ENCODE measurements around the gene CLIP1.
"Not testable (repeated sequence)": the region's sequence is repeated elsewhere in the genome, so short reads cannot be mapped to it uniquely, and the experiment has no call there.

Gene CLIP1

DNA sequence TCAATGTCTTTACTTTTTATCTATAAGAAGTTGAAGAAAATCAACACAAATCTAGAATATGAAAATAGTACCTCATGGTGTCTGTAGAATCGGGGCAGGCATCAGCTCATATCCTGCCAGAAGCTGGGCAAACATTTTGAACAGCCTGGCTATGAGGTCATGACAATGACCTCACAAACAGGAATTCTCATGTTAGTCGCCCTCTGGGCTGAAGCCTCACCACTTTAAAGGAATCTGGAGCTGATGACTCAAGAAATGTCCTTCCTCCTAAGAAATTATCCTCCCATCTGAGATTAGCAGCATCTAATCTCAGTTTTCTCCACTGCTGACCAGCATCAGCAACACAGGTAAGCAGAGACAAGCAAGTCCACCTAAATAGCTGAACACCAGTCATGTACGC lies 27.1 kb downstream of the CLIP1 start:
- DNase-seq (no peak), ATAC-seq (no peak)

GRCh38 chr12:122394626-122395194 lies 27.8 kb downstream of the CLIP1 start:
- no peak for DNase-seq

DNA sequence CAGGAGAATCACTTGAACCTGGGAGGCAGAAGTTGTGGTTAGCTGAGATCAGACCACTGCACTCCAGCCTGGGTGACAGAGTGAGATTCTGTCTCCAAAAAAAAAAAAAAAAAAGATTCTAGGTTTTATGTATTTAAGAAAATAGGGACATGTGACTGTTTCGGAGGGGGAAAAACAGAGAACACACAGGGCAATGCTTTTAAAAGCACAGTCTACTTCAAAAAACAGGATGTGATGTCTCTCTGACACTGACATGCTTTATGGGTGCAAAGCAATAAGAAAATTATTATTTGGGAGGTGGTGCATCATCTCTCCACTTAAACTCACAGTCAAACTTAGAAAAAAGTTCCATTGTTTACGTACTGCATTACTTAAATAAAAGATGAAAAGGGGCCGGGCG lies 28.7 kb downstream of the CLIP1 start:
- DNase-seq (no peak), ATAC-seq (no peak)

More at GRCh38 chr12:122394626-122395194, 27.8 kb downstream of the CLIP1 start:
- no peak for ATAC-seq

GRCh38 chr12:122392411-122392810 lies 30.1 kb downstream of the CLIP1 start:
- DNase-seq (no peak), ATAC-seq (no peak)

GRCh38 chr12:122389677-122390076 lies 32.8 kb downstream of the CLIP1 start:
- DNase-seq (no peak), ATAC-seq (no peak)

GRCh38 chr12:122387887-122388286 lies 34.6 kb downstream of the CLIP1 start:
- DNase-seq (no peak), ATAC-seq (no peak)

GRCh38 chr12:122385171-122386016 lies 37.1 kb downstream of the CLIP1 start:
- DNase-seq (no peak), ATAC-seq (no peak)

DNA sequence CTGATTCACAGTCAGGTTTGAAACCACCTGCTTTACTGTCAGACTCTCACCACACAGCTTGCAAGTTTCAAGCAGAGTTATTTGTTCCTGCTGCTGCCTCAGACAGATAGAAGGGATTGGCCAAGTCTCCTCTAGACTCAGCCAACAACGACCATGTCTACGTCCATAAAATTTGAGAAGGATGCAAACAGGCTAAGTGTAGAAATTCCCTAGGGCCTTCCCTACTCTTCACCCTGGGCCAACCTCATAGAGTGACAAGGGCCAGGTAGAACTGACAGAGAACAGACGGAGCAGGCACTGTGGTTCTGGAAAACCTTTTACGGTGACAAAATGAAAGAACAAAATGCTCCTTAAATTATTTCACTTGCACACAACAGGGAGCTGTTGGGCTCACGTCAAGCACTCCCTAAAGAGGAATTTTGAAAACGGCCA lies 39.5 kb downstream of the CLIP1 start:
- DNase-seq (no peak), ATAC-seq (no peak)

DNA sequence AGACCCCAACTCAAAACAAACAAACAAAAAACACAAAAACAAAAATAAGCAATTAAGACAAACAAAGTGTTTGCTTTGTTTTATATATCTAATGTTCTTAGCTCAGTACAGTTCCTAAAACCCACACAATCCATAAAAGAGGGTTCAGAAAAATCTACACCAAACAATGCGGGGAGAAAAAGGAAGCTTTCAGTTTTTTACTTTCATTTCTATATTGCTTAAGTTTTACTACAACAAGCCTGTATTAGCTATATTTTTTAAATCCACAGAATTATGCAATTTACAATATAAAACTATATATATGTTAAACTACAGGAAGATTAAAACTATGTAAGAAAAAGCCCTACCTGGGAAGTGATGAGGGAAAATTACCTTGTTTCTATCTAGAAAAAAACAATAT lies 41.4 kb downstream of the CLIP1 start:
- no peak for DNase-seq
- no peak for ATAC-seq

GRCh38 chr12:122376751-122377150 lies 45.7 kb downstream of the CLIP1 start:
- ATAC-seq, DNase-seq: not testable (repeated sequence)

- no peak for DNase-seq
- no peak for ATAC-seq
These were observed 47.8 kb downstream of the CLIP1 start for GRCh38 chr12:122374707-122375106.

- ATAC-seq (no peak), DNase-seq (no peak)
These were observed 50.9 kb downstream of the CLIP1 start for GRCh38 chr12:122371475-122372045.

GRCh38 chr12:122368361-122369073 lies 54.0 kb downstream of the CLIP1 start:
- no peak for DNase-seq
- ATAC-seq: no peak

DNA sequence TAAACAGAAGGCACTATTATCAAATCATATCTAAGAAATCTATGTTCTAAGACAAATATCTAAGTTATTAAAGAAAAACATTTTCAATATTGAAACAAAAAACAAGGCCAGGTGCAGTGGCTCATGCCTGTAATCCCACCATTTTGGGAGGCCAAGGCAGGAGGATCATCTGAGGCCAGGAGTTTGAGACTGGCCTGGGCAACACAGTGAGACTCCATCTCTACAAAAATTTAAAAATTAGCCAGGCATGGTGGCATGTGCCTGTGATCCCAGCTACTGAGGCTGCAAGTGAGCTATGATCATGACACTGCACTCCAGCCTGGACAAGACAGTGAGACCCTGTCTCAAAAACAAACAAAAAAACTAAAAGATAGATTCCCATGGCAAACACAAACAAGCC lies 54.8 kb downstream of the CLIP1 start:
- DNase-seq, ATAC-seq: not testable (repeated sequence)

DNA sequence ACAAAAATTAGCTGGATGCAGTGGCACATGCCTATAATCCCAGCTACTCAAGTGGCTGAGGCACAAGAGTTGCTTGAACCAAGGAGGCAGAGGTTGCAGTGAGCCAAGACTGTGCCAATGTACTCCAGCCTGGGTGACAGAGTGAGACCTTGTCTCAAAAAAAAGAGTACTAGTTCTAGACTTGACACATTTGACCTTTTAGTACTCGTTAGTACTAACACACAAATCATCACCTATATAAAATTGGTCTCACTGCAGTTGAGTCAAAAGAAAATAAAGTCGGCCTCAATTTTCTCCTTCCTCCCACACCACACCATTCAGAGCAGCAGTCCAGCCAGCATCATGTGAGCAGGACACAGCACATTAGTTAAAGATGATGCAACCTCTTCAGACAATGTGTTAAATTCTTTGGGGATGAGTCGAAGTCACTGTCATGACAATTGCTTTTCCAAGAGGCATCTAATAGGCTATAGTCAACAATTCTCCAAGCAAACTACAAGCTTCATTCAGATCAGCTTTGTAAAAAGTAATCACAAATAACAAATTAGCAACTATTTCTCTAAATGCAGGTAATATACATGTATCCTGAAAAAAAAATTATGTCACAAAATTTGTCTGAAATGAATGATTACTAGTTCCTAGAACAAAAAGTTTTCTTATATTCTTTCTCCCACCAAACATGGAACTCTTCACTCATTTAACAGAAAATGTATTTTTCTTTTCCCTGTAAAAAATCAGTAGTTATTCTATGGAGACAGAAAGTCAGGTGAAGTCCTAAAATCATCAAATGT lies 55.6 kb downstream of the CLIP1 start:
- ATAC-seq (peak; percentile 66), DNase-seq (no peak)

GRCh38 chr12:122365226-122365625 lies 57.2 kb downstream of the CLIP1 start:
- DNase-seq, ATAC-seq: not testable (repeated sequence)

DNA sequence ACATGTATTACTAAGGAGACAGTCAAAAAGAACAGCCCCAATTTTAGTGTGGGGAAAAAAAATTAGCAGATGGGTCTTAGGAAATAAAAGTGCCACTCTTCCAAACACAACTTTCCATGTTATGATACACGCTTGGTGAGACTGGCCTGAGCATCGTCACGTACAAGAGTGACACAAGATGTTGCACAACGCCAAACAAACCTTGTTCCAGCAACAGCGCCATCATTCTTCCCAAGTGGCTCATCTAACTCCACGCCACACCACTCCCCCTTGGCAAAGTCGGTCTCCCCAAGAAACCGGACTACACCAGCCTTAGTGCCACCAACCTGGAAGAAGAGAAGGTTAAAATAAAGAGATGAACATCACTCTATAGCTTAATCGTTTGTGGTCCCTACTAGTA lies 58.7 kb downstream of the CLIP1 start:
- ATAC-seq (no peak), DNase-seq (no peak)

GRCh38 chr12:122362755-122363154 lies 59.7 kb downstream of the CLIP1 start:
- no peak for DNase-seq

DNA sequence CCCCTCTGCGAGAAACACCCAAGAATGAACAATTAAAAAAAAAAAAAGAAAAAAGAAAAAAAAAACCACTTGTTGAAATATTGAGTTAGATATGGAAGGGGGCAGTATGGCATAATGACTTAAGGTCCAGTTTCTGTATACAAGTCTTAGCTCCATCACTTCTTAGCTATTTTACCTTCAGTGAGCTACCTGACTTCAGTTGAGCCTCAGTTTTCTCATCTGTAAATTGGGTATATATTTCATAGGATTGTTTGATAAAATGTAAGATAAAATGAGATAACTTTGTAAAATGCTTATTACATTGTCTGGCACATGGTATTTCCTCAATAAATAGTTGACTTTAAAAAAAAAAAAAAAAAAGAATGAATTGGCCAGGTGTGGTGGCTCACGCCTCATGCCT lies 64.1 kb downstream of the CLIP1 start:
- ATAC-seq: not testable (repeated sequence)

More at GRCh38 chr12:122362755-122363154, 59.7 kb downstream of the CLIP1 start:
- ATAC-seq: no peak

DNA sequence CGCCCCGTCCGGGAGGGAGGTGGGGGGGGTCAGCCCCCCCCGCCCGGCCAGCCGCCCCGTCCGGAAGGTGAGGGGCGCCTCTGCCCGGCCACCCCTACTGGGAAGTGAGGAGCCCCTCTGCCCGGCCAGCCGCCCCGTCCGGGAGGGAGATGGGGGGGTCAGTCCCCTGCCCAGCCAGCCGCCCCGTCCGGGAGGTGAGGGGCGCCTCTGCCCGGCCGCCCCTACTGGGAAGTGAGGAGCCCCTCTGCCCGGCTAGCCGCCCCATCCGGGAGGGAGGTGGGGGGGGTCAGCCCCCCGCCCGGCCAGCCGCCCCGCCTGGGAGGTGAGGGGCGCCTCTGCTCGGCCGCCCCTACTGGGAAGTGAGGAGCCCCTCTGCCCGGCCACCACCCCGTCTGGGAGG lies 64.9 kb downstream of the CLIP1 start:
- ATAC-seq, DNase-seq: not testable (repeated sequence)

More for the DNA sequence above, 64.1 kb downstream of the CLIP1 start:
- not testable (repeated sequence) for DNase-seq

- not testable (repeated sequence) for ATAC-seq
These were observed 65.5 kb downstream of the CLIP1 start for GRCh38 chr12:122356991-122357390.

More at GRCh38 chr12:122356991-122357390, 65.5 kb downstream of the CLIP1 start:
- not testable (repeated sequence) for DNase-seq
